22Rv1 (cell line): Measurements from ENCODE around the gene SMARCC2.
A peak's percentile ranks its signal among the peaks of the same experiment; 100 is the strongest.

Experiments
- H3K27ac ChIP-seq: fragments of 450-650 bp; 2 replicates; pipeline ENCODE4 v1.5.1; 2017
- ZFX ChIP-seq: fragments of 450-650 bp; IDR thresholded peaks from 2 replicates; pipeline ENCODE4 v1.6.1; 2017; ENCODE audit warnings: antibody characterized with exemption, borderline replicate concordance
- TF ChIP-seq, protein P1 (sequence below): fragments of 450-650 bp; IDR thresholded peaks from 2 replicates; pipeline ENCODE4 v1.5.1; 2017; ENCODE audit warnings: mild to moderate bottlenecking

SMARCC2 gene

DNA sequence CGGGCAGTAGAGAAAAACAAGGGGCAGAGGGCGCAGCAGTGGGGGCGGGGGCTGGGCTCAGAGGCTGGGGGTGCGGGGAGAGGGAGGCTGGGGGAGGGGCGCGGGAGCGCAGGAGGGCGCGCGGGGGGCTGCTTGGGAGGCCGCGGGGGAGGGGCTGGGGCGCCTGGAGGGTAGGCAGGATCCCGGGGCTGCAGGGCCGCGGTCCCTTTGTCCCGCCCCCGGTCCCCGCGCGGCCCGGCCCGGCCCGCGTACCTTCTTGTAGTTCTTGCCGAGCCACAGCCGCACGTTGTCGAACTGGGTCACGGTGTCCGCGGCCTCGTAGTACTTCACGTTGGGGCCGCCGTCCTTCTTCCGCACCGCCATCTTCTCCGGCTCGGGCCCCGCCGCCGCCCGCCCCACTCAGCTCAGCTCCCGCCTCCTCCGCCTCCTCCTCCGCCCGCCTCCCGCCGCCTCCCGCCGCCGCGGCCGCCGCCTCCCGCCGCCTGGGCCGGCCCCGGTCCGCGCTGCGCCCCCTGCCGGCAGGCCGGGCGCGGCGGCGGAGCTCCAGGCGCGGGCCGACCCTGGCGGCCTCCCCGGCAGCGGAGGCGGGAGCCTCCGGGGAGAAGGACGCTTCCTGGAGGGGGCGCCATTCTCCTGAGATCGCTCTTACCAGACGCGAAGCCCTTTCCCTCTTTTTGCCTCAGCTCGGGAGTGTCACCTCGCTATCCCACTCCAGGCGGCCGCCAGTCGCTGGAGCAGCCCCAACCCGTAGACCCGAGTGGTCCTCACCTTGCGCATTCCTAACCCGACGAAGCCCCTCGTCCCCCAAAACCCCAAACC is at the start of gene SMARCC2:
Gene SMARCC2 (minus strand): TSS at position 385 of the 819 bp plus-strand sequence. CDS start 22 bp downstream, at position 363.
- TF ChIP-seq, protein P1, sequence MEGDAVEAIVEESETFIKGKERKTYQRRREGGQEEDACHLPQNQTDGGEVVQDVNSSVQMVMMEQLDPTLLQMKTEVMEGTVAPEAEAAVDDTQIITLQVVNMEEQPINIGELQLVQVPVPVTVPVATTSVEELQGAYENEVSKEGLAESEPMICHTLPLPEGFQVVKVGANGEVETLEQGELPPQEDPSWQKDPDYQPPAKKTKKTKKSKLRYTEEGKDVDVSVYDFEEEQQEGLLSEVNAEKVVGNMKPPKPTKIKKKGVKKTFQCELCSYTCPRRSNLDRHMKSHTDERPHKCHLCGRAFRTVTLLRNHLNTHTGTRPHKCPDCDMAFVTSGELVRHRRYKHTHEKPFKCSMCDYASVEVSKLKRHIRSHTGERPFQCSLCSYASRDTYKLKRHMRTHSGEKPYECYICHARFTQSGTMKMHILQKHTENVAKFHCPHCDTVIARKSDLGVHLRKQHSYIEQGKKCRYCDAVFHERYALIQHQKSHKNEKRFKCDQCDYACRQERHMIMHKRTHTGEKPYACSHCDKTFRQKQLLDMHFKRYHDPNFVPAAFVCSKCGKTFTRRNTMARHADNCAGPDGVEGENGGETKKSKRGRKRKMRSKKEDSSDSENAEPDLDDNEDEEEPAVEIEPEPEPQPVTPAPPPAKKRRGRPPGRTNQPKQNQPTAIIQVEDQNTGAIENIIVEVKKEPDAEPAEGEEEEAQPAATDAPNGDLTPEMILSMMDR = peak; percentile 100
- TF ChIP-seq ZFX = no peak
- peak within 1 kb of the TSS; percentile 96 for H3K27ac ChIP-seq

DNA sequence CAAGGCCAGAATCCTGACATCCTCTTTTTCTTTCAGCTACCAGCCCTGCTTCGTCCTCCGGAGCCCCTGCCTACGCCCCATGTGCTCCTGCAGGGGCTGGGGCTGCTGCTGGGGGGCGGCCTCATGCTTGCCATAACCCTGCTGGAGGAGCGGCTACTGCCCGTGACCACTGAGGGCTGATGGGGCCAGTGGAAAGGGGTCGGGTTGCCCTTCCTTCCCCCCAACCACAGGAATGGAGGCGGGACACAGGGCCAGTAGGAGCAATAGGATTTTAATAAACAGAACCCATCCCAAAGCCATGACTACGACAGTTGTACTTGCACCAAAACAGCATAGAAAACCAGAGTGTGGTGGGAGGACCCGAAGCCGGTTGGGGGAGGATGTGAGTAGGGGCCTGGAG is 48.3 kb upstream of the SMARCC2 start:
- TF ChIP-seq, protein P1 = no peak
- TF ChIP-seq ZFX = no peak
- no peak overlapping the region for H3K27ac ChIP-seq

DNA sequence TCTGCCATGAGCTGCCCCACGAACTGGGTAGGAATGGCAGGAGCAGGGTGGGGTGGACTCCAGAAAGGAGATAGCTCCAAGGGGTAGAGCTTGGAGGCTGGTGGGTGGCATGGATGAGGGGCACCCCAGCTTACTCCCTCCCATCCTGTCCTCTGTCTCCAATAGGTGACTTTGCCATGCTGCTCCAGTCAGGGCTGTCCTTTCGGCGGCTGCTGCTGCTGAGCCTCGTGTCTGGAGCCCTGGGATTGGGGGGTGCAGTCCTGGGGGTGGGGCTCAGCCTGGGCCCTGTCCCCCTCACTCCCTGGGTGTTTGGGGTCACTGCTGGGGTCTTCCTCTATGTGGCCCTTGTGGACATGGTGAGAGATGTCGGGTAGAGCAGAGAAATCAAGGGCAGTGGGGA is 47.7 kb upstream of the SMARCC2 start:
- TF ChIP-seq, protein P1 = no peak
- no peak for TF ChIP-seq ZFX
- no peak overlapping the region for H3K27ac ChIP-seq

DNA sequence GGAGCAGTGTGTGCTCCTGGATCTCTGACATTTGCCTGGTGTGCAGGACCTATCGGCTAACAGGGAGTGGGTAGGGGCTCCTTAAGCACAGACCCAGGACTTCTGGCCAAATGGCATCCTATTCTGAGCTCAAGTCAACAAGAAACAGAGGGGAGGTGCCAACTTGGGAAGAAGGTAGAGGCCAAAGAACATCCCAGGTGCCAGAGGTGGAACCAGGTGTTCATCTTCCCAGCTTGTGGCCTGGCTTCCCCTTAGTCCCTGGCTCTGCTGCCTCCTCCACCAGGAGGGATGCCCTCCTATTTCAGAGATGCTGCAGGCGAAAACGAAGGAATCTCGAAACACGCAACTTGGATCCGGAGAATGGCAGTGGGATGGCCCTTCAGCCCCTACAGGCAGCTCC is 46.8 kb upstream of the SMARCC2 start:
- no peak for TF ChIP-seq ZFX
- TF ChIP-seq, protein P1 = no peak
- H3K27ac ChIP-seq = no peak overlapping the region

DNA sequence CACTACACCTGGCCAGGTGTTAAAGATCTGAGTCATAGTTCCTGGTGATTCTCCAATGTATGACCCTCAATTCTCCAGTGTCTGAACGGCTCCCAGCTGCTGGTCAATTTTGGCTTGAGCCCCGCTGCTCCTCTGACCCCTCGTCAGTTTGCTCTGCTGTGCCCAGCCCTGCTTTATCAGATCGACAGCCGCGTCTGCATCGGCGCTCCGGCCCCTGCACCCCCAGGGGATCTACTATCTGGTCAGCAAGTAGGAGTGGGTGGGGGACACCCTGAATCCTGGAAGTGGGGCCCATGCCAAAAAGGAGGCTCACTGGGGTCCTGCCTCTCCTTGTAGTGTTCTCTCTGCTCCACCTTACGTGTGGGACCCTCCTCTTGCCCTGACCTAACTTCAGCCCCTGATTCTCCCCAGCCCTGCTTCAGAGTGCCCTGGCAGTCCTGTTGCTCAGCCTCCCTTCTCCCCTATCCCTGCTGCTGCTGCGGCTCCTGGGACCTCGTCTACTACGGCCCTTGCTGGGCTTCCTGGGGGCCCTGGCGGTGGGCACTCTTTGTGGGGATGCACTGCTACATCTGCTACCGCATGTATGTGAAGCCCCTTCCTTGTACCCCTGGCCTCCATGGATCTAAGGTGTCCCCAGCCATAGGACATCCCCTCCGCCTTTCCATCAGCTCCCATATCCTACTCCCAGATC is 45.6 kb upstream of the SMARCC2 start:
- H3K27ac ChIP-seq = no peak overlapping the region; the same call in 1 of the 2 replicates
- no peak for TF ChIP-seq ZFX
- TF ChIP-seq, protein P1 = no peak

DNA sequence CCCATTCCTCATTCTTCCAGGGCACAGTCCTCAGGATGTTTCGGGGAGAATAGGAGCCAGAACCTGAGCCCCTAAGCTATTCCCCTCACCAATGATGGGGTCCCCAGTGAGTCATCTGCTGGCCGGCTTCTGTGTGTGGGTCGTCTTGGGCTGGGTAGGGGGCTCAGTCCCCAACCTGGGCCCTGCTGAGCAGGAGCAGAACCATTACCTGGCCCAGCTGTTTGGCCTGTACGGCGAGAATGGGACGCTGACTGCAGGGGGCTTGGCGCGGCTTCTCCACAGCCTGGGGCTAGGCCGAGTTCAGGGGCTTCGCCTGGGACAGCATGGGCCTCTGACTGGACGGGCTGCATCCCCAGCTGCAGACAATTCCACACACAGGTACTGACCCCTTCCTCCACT is 41.9 kb upstream of the SMARCC2 start:
- TF ChIP-seq, protein P1 = no peak
- no peak for TF ChIP-seq ZFX
- H3K27ac ChIP-seq = no peak overlapping the region
